Large intestine (tissue), 12 donors: ENCODE results near the gene TMEM271. TPM values are rescaled to one million over a fixed set of nuclear protein-coding genes. Genes with fewer than 3 reads are reported as not detected.

Experiments used
- DNase-seq, 2 donors: peaks; one replicate each; pipeline versions ENCODE4 v3.0.0 to v3.0.0-alpha.2; 2013
- H3K27ac ChIP-seq: one replicate; pipeline ENCODE4 v1.5.1; 2013; ENCODE audit warnings: low read length
- H3K27me3 ChIP-seq: 2 replicates; pipeline ENCODE4 v1.6.1; 2013; ENCODE audit warnings: low read length; ENCODE audit not compliant: control insufficient read depth, insufficient read depth
- H3K36me3 ChIP-seq: 2 replicates; pipeline ENCODE4 v1.6.1; 2013; ENCODE audit warnings: low read length; ENCODE audit not compliant: control insufficient read depth, insufficient read depth
- H3K4me1 ChIP-seq: one replicate; pipeline ENCODE4 v1.6.1; 2013; ENCODE audit warnings: low read length; ENCODE audit not compliant: control insufficient read depth, insufficient read depth
- H3K4me3 ChIP-seq: one replicate; pipeline ENCODE4 v1.5.1; 2013; ENCODE audit warnings: low read length
- H3K9me3 ChIP-seq: one replicate; pipeline ENCODE4 v1.6.1; 2013; ENCODE audit warnings: mild to moderate bottlenecking, low read depth, low read length, moderate library complexity; ENCODE audit not compliant: control insufficient read depth
- WGBS: methylation state at CpG from one replicate; pipeline ENCODE4 v1.1.5; 2013; ENCODE audit warnings: low lambda C conversion rate; ENCODE audit not compliant: insufficient coverage; 5-methylcytosine and 5-hydroxymethylcytosine counted together
- long read RNA-seq, 11 donors: transcript quantifications; one replicate each; lab custom pipeline, GENCODE V29; 2026
- polyA plus RNA-seq: library from polyadenylated mRNA; unstranded; fragments of 120-200 nt; gene quantifications from one replicate; pipeline ENCODE4 v1.2.1, GENCODE V29; 2013

Gene TMEM271, protein sequence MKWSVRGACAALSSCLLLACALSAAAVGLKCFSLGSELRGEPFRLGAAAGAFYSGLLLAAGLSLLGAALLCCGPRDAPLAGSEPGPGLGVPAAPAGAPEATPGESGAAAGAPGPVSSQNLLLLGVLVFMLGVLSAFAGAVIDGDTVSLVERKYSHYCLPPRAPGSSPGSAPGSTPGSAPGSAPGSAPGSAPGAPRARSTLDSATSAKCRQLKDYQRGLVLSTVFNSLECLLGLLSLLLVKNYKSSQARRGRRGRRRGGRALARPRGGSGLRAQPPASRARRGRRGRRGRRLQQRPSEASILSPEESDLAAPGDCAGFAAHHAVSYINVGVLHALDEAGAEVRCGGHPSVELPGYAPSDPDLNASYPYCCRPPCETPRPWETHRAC
- polyA plus RNA-seq: 0.58 TPM
- long read RNA-seq, donor 1: 0 reads
- long read RNA-seq, donor 2, partial matches to known transcripts: 0 of 1 reads
- long read RNA-seq, donor 2, other reads (novel, unspliced or antisense): 0 of 1 reads
- long read RNA-seq, donor 3: 0 reads
- long read RNA-seq, donor 4: 0 reads
- long read RNA-seq, donor 5, partial matches to known transcripts: 0 of 1 reads
- long read RNA-seq, donor 5, other reads (novel, unspliced or antisense): 0 of 1 reads
- long read RNA-seq, donor 6: 0 reads
- long read RNA-seq, donor 7: 0 reads
- long read RNA-seq, donor 8: 0 reads
- long read RNA-seq, donor 9: 0 reads
- long read RNA-seq, donor 10: 0 reads
- long read RNA-seq, donor 11, partial matches to known transcripts: 0 of 1 reads
- long read RNA-seq, donor 11, other reads (novel, unspliced or antisense): 0 of 1 reads

DNA sequence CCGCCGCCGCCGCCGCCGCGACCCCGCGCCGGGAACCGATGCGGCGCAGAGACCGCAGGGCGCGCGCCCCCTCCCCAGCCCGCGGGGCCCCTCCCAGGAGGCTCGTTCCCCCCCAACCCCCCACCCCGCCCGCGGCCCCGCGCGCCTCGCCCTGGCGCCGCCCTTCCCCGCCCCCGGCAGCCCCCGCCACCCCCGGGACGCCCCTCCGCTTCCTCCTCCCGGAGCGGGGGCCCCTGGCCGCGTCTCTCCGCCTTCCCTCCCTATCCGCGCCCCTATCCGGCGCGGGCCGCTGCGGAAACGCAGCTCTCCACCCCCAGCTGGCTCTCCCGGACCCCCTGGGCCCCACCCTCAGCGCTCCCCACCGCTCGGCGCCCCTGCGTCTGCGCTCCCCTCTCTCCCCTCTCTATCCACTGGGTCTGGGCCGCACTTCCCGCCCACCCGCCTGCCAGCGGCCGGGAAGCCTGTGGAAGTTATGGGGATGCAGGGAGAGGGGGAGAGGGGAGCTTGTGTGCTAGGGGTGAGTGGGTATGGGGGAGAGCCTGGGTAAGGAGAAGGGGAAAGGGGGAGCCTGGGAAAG lies at the start of gene TMEM271:
TMEM271 (minus strand) TSS at position 51 of the 577 bp plus-strand sequence. CDS start 233 bp downstream, outside the sequence.
- H3K9me3 ChIP-seq: peaks cover 3% of the 10 kb centered on the region
- DNase-seq: no peak
- H3K27ac ChIP-seq: no peak within 1 kb of the TSS
- no peaks in the 10 kb centered on the region for H3K36me3 ChIP-seq
- no peak within 1 kb of the TSS for H3K4me3 ChIP-seq
- H3K27me3 ChIP-seq: peaks cover 74% of the 10 kb centered on the region
- no peaks in the 10 kb centered on the region for H3K4me1 ChIP-seq
- no CpG with 5 or more reads among the region's 60 CpGs for WGBS

DNA sequence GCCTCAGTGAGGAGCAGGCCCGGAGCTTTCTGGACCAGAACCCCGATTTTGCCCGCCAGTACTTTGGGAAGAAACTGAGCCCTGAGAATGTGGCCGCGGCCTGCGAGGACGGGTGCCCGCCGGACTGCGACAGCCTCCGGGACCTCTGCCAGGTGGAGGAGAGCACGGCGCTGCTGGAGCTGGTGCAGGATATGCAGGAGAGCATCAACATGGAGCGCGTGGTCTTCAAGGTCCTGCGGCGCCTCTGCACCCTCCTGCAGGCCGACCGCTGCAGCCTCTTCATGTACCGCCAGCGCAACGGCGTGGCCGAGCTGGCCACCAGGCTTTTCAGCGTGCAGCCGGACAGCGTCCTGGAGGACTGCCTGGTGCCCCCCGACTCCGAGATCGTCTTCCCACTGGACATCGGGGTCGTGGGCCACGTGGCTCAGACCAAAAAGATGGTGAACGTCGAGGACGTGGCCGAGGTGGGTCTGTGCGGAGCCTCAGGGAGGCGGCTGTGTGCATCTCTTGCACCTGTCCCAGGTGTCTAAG lies 49.6 kb upstream of the TMEM271 start:
- Histone ChIP-seq H3K27ac (no peak overlapping the region), H3K27me3 (no peaks in the 10 kb centered on the region), H3K4me1 (no peaks in the 10 kb centered on the region), H3K9me3 (no peaks in the 10 kb centered on the region), H3K4me3 (no peak overlapping the region), H3K36me3 (no peaks in the 10 kb centered on the region)
- no CpG with 5 or more reads among the region's 39 CpGs for WGBS
- no peak for DNase-seq

DNA sequence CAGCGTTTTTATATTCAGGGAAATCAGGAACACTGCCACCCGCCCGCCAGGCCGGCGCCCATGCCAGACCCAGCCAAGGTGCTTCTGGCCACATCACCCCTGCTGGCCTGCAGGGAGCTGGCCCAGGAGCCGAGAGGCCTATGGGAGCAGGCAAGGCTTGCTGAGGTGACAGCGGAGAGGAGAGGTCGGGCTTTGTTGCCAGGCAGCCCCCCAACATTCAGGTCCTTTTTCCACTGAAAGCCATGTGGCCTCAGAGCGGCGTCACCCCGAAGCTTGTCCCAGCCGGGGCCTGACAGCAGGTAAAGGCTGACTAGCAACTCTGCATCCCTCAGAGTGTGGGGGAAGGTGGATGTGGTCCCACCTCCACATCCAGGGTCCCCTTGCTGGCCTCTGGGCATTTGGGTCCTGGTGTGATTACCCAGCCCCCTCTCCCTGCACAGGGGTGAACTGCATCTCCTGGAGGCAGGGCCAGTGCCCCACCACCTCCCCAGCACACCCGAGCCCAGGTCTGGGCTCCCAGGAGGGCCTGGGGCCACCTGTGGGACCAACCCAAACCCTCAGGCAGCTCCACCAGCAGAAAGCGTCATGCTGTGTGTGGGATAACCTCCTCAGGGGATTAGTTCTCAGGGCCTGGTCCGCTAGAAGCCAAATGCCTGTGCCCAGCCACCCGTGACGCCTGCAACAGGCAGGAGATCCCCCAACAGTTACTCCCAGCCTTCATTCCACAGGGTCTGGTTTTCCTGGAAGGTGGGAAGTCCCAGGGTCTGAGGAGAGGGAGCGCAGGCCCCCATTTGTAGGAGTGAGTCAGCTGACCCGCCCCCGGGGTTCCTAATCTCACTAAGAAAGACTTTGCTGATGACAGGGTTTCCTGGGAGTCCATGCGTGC lies 48.9 kb upstream of the TMEM271 start, which contains the start of gene PDE6B:
PDE6B (plus strand) TSS at position 869 of the 886 bp plus-strand sequence. CDS start 54 bp downstream, outside the sequence.
- H3K4me1 ChIP-seq: no peaks in the 10 kb centered on the region
- H3K4me3 ChIP-seq: no peak within 1 kb of the TSS
- H3K27me3 ChIP-seq: no peaks in the 10 kb centered on the region
- no CpG with 5 or more reads among the region's 21 CpGs for WGBS
- H3K36me3 ChIP-seq: no peaks in the 10 kb centered on the region
- no peak for DNase-seq
- H3K9me3 ChIP-seq: no peaks in the 10 kb centered on the region
- no peak within 1 kb of the TSS for H3K27ac ChIP-seq

DNA sequence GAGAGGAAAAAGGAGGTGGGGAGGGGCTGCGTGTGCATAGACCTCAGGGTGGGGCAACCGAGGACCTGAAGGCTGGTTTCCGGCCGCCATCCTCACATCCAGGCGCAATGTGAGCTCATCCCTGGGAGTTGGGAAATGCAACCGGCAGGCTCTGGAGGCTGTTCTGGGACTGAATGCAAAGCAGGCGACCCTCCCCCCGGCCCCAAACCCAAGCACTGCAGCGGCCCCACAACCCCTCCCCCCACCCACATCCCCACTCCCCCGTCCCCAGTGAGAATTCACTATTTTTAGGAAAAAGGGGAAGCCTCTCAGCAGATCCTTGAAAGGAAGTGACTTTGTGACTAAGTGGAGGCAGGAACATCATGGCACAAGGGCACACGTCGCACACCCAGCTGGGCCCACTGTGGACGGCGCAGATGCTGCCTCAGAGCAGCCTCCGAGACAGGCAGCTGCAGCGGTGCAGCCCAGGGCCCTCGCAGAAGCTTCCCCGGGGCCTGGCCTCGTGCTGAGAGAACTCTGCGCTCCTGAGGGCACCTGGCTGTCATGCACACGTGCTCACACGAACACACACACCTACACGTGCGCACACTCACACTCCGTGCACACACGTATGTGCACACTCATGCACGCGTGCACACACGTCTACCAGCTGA lies 47.9 kb upstream of the TMEM271 start:
- H3K9me3 ChIP-seq: no peaks in the 10 kb centered on the region
- H3K36me3 ChIP-seq: no peaks in the 10 kb centered on the region
- no peaks in the 10 kb centered on the region for H3K4me1 ChIP-seq
- H3K4me3 ChIP-seq: no peak overlapping the region
- DNase-seq: no peak
- no peak overlapping the region for H3K27ac ChIP-seq
- H3K27me3 ChIP-seq: no peaks in the 10 kb centered on the region
- no CpG with 5 or more reads among the region's 29 CpGs for WGBS

DNA sequence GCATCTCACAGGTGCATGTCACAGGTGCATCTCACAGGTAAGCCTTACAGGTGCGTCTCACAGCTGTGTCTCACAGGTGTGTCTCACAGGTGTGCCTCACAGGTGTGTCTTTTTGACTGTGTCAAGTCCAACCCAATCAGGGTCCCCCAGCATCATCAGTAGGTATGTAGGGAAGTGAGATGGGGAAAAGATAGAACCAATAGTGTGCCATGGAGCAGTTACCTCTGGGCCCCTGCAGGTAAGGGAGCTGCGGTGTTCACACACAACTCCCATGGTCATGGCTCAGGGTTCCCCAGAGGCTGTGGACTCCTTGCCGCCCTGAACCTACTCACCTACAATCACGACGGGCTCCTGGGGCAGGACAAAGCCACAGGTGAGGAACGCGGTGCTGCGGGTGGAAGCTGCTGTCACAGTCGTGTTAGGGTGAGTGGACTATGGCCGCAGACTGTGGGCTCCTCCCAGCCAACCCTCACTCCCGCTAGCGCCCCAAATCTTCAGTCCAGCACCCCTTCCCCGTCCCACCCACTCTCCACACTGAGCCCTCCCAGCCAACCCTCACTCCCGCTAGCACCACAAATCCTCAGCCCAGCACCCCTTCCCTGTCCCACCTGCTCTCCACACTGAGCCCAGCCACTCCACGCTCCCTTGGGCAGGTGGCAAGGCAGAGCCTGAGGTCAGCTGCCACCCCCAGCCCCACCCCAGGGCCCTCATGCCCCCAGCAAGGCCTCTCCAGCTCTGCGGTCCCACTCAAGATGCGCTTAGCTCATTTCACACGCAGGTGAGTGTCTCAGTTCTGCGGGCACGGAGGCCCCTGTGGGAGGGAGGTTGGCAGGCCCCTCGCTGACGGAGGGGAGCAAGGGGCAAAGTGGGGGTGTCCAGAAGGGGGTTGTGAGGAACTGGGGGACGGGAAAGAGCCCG lies 47.2 kb upstream of the TMEM271 start:
- DNase-seq: no peak
- Histone ChIP-seq H3K27me3 (no peaks in the 10 kb centered on the region), H3K36me3 (no peaks in the 10 kb centered on the region), H3K27ac (no peak overlapping the region), H3K4me3 (no peak overlapping the region), H3K4me1 (no peaks in the 10 kb centered on the region), H3K9me3 (no peaks in the 10 kb centered on the region)
- 60% methylated on average over 2 of the region's 24 CpGs for WGBS

DNA sequence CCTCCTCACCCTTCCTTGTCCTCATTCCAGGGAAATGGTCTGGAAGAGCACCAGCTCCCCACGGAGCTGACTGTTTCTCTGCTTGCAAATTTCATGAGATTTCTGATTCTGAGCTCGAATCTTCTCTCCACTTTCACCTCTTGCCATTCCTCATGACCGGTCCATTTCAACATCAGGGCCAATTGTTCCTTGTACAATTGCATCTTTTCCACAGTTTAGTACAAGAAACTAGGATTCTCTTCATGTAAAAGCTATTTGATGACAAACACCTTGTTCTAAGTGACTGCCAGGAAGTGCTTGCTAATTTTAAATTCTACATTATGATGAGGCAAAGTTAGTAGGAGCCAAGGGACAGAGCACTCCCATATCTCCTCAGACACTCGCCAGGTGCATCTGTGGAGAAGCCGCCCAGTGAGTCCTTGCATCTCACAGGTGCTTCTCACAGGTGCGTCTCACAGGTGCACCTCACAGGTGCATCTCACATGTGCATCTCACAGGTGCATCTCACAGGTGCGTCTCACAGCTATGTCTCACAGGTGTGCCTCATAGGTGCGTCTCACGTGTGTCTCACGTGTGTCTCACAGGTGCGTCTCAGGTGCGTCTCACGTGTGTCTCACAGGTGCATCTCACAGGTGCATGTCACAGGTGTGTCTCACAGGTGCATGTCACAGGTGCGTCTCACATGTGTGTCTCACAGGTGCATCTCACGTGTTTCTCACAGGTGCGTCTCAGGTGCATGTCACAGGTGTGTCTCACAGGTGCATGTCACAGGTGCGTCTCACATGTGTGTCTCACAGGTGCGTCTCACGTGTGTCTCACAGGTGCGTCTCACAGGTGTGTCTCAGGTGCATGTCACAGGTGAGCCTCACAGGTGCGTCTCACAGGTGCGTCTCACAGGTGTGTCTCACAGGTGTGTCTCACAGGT lies 46.2 kb upstream of the TMEM271 start:
- H3K27me3 ChIP-seq: no peaks in the 10 kb centered on the region
- no peak for DNase-seq

DNA sequence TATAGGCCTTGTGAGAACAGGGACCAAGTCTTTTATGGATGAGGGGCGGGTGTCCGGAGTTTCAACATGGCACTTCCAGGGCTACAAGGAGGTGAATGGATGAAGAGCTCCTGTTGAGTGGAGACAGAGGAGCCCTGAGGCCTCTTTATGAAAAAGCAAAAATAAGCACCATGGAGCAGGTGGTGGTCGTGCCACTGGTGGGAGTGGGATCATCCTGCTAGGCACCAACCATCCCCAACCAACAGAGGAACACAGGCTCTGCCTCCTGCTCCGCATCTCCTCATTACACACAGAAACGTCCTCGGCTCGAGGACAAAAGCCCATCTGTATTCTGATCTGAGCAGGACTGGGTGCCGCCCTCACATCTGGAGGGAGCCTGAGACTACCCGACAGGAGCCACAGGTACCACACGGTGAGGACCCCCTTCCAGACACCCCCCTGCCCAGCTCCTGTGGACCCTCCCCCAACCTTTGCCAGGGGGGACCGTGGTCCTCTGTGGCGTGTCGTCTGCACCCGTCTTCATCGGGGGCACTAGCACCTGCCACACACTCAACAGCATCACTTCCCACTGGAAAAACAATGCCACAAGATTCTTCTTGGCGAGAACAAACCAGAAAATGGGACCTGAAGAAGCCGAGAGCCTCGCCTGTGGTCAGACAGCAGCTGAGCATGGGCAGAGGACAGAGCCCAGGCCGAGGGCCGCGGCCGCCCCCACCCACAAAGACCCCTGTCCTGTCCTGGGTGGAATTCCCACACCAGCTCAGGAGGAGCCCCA lies 45.4 kb upstream of the TMEM271 start:
- H3K36me3 ChIP-seq: no peaks in the 10 kb centered on the region
- H3K27ac ChIP-seq: no peak overlapping the region
- no peak overlapping the region for H3K4me3 ChIP-seq
- no peaks in the 10 kb centered on the region for H3K9me3 ChIP-seq
- no CpG with 5 or more reads among the region's 22 CpGs for WGBS
- no peak for DNase-seq
- H3K27me3 ChIP-seq: no peaks in the 10 kb centered on the region
- no peaks in the 10 kb centered on the region for H3K4me1 ChIP-seq

More for the DNA sequence above, 46.2 kb upstream of the TMEM271 start:
- H3K4me1 ChIP-seq: no peaks in the 10 kb centered on the region
- H3K9me3 ChIP-seq: no peaks in the 10 kb centered on the region
- WGBS: 69% methylated on average over 3 of the region's 22 CpGs
- H3K36me3 ChIP-seq: no peaks in the 10 kb centered on the region
- no peak overlapping the region for H3K27ac ChIP-seq
- H3K4me3 ChIP-seq: no peak overlapping the region

DNA sequence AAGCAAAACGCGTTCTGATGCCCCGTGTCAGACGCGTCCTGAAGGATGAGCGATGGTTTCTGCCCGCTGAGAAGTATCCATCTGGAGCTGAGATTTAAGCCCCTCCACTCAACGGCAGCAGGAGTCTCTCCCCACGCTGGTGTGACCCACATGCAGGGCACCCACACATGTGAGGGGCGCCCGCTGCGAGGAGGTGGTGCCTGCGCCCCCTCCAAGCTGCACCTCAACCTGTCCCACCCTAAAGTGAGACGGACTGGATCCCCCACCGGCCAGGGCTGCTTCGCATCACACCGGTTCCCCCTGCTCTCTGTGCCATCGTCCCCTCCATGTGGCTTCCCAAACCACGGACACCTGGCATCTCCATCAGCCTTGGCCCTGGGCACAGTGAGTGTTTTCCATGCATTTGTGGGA lies 44.8 kb upstream of the TMEM271 start:
- WGBS: no CpG with 5 or more reads among the region's 19 CpGs
- Histone ChIP-seq H3K4me3 (no peak overlapping the region), H3K36me3 (no peaks in the 10 kb centered on the region), H3K4me1 (no peaks in the 10 kb centered on the region), H3K27me3 (no peaks in the 10 kb centered on the region), H3K9me3 (no peaks in the 10 kb centered on the region), H3K27ac (no peak overlapping the region)
- DNase-seq: no peak
